Cerebellar cortex (tissue), 1 donor: ENCODE measurements around the gene CHFR.
"Not testable (repeated sequence)": the region's sequence is repeated elsewhere in the genome, so short reads cannot be mapped to it uniquely, and the experiment has no call there.

ENCODE experiments used
- DNase-seq: peaks from one replicate; pipeline ENCODE4 v3.0.0-alpha.2; 2015; ENCODE audit warnings: low spot score

CHFR gene

DNA sequence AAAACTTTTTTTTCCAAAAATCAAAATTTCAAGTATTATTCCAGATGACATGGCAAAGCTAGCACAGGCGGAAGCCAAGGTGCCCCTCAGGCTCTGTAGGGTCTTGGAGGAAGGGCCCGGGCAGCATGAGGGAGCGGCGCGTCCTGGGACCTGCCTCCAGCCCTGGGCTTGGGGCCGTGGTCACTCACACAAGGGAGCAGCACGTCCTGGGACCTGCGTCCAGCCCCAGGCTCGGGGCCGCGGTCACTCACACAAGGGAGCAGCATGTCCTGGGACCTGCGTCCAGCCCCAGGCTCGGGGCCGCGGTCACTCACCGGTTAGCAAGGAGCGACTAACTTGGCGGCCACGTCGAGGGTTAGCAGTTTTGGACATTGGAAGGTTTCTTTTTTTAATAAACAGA, 46.9 kb downstream of the CHFR start:
- DNase-seq = no peak

DNA sequence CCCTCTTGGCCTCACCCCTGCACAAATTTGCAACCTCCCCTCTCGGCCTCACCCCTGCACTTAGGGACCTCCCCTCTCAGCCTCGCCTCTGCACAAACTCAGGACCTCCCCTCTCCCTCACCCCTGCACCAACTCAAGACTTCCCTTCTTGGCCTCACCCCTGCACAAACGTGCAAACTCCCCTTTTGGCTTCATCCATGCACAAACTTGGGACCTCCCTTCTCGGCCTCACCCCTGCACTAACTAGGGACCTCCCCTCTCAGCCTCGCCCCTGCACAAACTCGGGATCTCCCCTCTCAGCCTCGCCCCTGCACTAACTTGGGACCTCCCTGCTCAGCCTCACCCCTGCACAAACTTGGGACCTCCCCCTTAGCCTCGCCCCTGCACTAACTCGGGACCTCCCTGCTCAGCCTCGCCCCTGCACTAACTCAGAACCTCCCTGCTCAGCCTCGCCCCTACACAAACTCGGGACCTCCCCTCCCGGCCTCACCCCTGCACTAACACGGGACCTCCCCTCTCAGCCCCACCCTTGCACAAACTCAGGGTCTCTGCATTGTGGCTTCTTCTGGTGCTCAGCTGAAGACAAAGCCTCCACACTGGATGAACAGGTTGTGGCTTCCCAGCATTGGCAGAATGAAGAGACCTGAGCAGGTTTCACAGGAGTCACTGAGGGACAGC, 47.7 kb downstream of the CHFR start:
- no peak for DNase-seq

DNA sequence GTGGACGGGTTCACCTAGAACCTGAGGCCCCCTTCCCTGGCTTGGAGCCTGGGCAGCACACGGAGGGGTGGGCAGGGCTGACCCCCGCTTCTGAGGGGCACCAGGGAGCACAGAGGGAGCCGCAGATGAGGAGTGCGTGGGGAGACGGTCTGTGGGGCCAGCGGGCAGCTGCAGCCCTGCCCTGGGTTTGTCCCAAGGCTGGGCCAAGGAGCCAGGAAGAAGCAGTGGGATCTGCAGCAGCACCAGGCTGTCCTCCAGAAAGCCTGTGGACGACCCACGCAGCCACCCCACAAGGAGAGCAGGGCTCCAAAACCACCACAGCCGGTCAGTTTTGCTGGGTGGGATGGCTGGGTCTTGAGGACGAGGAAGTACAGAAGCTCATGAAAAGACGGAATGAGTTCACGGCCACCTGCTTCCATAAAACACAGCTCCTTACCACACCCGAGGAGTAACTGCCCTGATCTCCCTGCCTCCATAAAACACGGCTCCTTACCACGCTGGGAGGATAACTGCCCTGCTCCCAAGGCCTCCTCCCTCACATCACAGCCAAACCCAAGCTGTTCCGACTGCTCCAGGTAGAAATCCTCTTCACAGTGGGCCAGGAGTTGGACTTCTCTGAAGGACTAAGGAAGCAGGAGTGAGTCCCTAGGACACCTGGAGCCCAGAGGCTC, 48.9 kb downstream of the CHFR start:
- peak; percentile 9 for DNase-seq

- peak; percentile 71 for DNase-seq
These were observed 49.6 kb downstream of the CHFR start for GRCh38 chr12:132837693-132838409.

GRCh38 chr12:132836795-132837331, 50.5 kb downstream of the CHFR start:
- peak; percentile 39 for DNase-seq

DNA sequence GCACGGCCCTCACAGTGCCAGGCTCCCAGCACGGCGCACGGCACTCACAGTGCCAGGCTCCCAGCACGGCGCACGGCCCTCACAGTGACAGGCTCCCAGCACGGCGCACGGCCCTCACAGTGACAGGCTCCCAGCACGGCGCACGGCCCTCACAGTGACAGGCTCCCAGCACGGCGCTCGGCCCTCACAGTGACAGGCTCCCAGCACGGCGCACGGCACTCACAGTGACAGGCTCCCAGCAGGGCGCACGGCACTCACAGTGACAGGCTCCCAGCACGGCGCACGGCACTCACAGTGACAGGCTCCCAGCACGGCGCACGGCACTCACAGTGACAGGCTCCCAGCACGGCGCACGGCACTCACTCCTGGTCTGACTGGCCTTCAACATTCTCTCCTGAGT, 51.2 kb downstream of the CHFR start:
- not testable (repeated sequence) for DNase-seq

DNA sequence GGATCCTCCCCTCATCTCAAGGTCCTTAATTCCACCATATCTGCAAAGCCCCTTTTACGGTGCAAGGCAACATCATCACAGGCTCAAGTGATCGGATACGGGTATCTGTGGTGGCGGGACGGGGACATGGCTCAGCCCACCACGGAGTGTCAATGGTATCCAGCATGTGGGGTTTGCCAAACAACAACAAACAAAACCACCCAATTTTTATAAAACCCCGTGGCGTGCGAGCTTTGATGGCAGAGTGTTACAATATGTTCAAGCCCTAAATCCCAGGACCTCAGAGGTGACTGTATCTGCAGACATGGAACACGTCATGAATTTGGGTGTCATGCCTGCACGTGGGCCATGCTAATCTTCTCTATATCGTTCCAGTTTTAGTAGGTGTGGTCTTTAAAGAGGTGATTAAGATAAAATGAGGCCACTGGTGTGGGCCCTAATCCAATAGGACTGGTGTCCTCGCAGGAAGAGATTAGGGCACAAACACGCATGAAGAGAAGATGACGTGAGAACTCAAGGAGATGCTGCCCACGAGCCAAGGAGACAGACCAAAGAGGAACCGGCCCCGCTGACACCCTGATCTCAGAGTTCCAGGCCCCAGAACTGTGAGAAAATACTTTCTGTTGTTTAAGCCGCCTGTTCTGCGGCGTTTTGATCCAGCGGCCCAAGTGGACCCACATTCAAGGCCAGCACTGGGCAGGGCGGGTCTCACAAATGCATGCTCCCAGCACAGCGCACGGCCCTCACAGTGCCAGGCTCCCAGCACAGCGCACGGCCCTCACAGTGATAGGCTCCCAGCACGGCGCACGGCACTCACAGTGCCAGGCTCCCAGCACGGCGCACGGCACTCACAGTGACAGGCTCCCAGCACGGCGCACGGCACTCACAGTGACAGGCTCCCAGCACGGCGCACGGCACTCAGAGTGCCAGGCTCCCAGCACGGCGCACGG, 52.1 kb downstream of the CHFR start:
- peak; percentile 64 for DNase-seq

DNA sequence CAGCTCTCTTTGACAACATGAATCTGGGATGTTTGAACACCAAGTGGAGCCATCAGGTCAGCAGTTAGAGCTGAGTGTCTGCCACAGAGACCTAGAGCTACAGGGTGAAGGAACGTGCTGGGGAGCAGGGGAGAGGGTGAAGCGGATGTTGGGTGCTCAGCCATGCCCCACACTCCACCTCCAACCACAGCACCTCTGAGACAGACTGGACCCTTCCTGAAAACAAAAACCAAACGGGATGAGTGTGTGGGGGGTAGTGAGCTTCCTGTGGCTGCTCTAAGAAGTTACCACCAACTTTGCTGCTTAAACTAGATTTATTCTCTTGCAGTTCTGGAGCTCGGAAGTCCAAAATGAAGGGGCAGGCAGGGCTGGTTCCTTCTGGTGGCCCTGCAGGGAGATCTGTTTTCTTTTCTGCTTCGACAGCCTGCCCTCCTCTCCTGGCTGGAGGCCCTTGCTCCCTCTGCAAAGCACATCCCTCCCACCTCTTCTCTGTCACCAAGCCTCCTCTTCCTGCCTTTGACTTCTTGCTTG, 53.2 kb downstream of the CHFR start:
- DNase-seq = peak; percentile 47

- no peak for DNase-seq
These were observed 54.1 kb downstream of the CHFR start for GRCh38 chr12:132833341-132833740.

GRCh38 chr12:132831771-132832170, 55.6 kb downstream of the CHFR start:
- DNase-seq = no peak

DNA sequence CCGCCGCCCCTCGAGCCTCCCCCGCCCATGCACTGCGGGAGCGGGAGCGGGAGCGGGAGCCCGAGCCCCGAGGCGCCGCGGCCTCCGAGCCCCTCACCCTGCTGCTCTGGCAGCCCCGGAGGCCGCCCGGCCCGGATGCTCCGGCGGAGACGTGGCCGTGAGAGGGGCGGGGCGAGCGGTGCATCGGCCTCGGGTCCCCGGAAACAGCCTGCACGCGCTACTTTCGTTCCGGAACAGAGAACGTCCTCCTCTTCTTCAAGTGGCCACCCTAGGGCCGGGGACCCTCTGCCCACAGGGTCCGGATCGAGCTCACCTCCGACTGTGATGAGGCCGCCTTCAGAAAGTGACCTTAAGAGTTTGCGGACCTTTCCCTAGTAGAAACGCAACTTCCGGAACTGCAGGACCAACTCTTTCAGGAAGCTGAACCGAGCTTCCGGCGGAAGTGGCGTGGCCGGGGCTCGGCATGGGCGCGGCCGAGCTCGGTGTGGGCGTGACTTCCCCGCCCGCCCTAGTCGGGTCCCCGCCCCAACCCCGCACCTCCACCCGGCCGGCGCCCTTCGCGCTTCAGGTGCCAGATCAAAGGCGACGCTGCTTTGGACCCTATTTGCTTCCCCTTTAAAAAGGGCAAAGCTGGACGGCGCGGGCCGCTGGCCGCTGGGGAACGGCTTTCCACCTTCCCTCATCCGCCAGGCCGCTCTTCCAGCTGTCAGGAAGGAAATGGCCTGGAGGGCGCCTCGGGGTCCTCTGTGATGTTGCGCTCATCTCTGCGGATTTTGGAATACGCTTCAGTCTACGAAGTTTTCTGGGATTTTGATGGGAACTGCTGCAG, 58.5 kb downstream of the CHFR start, which contains the start of gene GOLGA3:
GOLGA3 (minus strand) TSS at position 164 of the 829 bp plus-strand sequence. CDS start 6,741 bp downstream, outside the sequence.
- DNase-seq = peak; percentile 91

- DNase-seq = no peak
These were observed 59.4 kb downstream of the CHFR start for GRCh38 chr12:132827763-132828703.

DNA sequence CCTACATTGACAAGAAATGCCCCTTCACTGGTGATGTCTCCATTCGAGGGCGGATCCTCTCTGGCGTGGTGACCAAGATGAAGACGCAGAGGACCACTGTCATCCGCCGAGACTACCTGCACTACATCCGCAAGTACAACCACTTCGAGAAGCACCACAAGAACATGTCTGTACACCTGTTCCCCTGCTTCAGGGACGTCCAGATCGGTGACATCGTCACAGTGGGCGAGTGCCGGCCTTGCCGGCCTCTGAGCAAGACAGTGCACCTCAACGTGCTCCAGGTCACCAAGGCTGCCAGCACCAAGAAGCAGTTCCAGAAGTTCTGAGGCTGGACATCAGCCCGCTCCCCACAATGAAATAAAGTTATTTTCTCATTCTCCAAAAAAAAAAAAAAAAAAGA, 61.5 kb downstream of the CHFR start:
- no peak for DNase-seq

GRCh38 chr12:132825089-132825488, 62.3 kb downstream of the CHFR start:
- DNase-seq = no peak

DNA sequence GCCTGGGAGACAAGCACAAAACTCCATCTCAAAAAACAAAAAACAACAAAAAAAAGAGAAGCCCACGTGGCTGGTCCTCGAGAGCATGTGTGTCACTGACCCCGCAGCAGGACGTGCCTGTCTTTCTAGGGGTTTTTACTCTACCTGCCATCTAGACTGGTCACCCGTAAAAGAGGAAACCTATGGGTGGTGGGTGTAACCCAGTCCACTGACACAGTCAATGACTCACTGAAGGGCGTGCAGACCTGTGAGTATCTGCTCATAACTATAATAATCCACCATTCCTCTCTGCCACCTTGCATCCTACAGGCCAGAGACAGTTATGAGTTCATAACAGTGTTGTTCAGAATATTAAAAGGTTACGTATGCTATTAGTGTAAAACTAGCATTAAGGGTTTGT, 63.4 kb downstream of the CHFR start:
- no peak for DNase-seq

- no peak for DNase-seq
These were observed 68.8 kb downstream of the CHFR start for GRCh38 chr12:132818562-132818961.

GRCh38 chr12:132814232-132814631, 73.2 kb downstream of the CHFR start:
- DNase-seq = no peak

DNA sequence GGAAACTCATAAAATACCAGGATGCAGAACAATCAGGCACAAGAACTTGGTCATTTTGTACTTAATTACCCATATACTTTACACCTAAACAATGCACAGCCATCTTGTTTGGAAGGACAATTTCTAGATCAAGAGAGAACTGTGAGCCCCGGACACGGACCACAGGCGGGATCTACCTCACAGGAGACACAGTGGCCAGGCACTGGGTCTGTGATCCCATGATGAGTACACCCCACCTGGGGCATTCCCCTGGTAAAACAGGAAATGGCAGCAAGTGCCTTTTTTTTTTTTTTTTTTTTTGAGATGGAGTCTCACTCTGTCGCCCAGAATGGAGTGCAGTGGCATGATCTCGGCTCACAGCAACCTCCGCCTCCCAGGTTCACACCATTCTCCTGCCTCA, 74.0 kb downstream of the CHFR start:
- DNase-seq = no peak

DNA sequence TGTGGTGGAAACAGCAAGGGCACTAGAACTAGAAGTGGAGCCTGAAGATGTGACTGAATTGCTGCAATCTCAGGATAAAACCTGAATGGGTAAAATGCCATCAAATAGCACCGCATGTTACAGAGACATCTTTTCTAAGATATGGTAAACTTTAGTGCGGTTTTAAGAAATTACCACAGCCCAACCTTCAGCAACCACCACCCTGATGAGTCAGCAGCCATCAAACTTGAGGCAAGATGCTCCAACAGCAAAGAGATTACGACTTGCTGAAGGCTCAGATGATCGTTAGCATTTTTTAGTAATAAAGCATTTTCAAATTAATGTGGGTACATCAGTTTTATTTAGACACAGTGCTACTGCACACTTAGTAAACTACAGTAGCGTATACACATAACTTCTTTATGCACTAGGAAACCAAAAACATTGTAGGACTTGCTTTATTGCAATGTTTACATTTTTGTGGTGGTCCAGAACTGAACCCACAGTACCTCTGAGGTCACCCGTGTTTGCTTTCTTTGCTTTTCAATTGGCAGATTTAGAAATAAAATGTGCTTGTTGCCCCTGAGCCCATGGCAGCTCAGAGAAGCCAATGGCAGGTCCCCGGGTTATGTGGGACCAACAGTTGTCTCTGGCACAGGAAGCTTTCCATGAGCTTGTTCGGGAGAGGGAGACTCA, 74.6 kb downstream of the CHFR start:
- no peak for DNase-seq
